ENCODE measurements around the gene DAP.

- TF ChIP-seq CTCF (IDR thresholded peaks at IDR 0.05) (no peak), POLR2AphosphoS5 (IDR thresholded peaks at IDR 0.05; ENCODE audit: low read depth, low read length) (no peak)
Observed at GRCh38 chr5:10708189-10708944, 52.7 kb downstream of the DAP start.
